Common myeloid progenitor, CD34-positive (primary cell): ENCODE results near the gene PCNX4.

ENCODE experiments used
- CTCF ChIA-PET: fragments of 350-600 bp; sonication (Branson Sonifier 250); formaldehyde crosslinking; loops from one replicate; lab custom pipeline; 2021; ENCODE audit warnings: antibody characterized with exemption; lab: Charles Lee
- POLR2A ChIA-PET: fragments of 350-600 bp; sonication (Branson Sonifier 250); formaldehyde crosslinking; loops from one replicate; lab custom pipeline; 2021; ENCODE audit warnings: antibody characterized with exemption; lab: Charles Lee
- DNase-seq, 3 donors: peaks; one replicate each; pipeline versions ENCODE4 v3.0.0 to v3.0.0-alpha.2; 2013
- H3K27ac ChIP-seq, 2 experiments: 1 replicate in 1 of 2; 2 replicates in 1 of 2; pipeline ENCODE4 v1.7.0; 2013; ENCODE audit warnings: inconsistent platforms in 2 of 2, low read length in 2 of 2, mild to moderate bottlenecking in 2 of 2, low read depth in 1 of 2, moderate library complexity in 1 of 2; ENCODE audit not compliant: severe bottlenecking in 2 of 2, insufficient read depth in 1 of 2, poor library complexity in 1 of 2
- H3K27me3 ChIP-seq, 5 experiments: replicated peaks in 2 of 5; 1 replicate in 3 of 5; 2 replicates in 2 of 5; pipeline versions ENCODE4 v1.6.1 to v1.7.0; 2013; ENCODE audit warnings: low read length in 4 of 5, mild to moderate bottlenecking in 2 of 5, moderate library complexity in 2 of 5, inconsistent platforms in 1 of 5; ENCODE audit not compliant: insufficient read depth in 5 of 5, control insufficient read depth in 4 of 5
- H3K36me3 ChIP-seq, 4 experiments: 1 replicate in 2 of 4; 2 replicates in 2 of 4; pipeline versions ENCODE4 v1.6.1 to v1.7.0; 2013; ENCODE audit warnings: low read length in 3 of 4, control low read depth in 1 of 4, mild to moderate bottlenecking in 1 of 4; ENCODE audit not compliant: control insufficient read depth in 4 of 4, insufficient read depth in 4 of 4
- H3K4me1 ChIP-seq, 4 experiments: 1 replicate in 3 of 4; 2 replicates in 1 of 4; pipeline versions ENCODE4 v1.6.1 to v1.7.1; 2013; ENCODE audit warnings: low read length in 3 of 4, mild to moderate bottlenecking in 3 of 4, control low read depth in 1 of 4, inconsistent platforms in 1 of 4, moderate library complexity in 1 of 4; ENCODE audit not compliant: control insufficient read depth in 4 of 4, insufficient read depth in 4 of 4; ENCODE audit errors: control extremely low read depth in 1 of 4
- H3K4me3 ChIP-seq, 7 experiments: 1 replicate in 4 of 7; 2 replicates in 3 of 7; pipeline versions ENCODE4 v1.5.1 to v1.7.0; 2013; ENCODE audit warnings: mild to moderate bottlenecking in 7 of 7, low read length in 6 of 7, moderate library complexity in 6 of 7, inconsistent platforms in 2 of 7, low read depth in 2 of 7, control low read depth in 1 of 7; ENCODE audit not compliant: insufficient read depth in 4 of 7, control insufficient read depth in 1 of 7; ENCODE audit errors: extremely low read depth in 1 of 7
- H3K9me3 ChIP-seq, 5 experiments: 1 replicate in 4 of 5; 2 replicates in 1 of 5; pipeline versions ENCODE4 v1.6.1 to v1.7.1; 2013; ENCODE audit warnings: low read length in 4 of 5, mild to moderate bottlenecking in 2 of 5, inconsistent platforms in 1 of 5, low read depth in 1 of 5, moderate library complexity in 1 of 5; ENCODE audit not compliant: control insufficient read depth in 4 of 5, insufficient read depth in 2 of 5; ENCODE audit errors: control extremely low read depth in 1 of 5
- WGBS: methylation state at CpG from one replicate; pipeline ENCODE4 v1.1.5; 2013; ENCODE audit not compliant: insufficient coverage; 5-methylcytosine and 5-hydroxymethylcytosine counted together

PCNX4 gene

DNA sequence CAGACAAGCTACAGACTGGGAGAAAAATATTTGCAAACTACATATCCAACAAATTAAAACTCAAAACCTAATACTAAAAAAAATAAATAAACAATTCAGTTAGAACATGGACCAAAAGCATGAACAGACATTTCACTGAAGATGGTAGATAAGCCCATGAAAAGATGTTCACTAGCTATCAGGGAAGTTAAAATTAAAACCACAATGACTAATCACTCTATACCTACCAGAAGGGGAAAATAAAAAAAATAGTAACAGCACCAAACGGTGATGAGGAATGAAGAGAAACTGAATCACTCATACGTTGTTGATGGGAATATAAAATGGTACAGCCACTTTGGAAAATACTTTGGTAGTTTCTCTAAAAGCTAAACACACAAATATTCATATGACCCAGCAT is 104.6 kb downstream of the PCNX4 start:
- ChIA-PET CTCF (interaction anchor here (0.6 to 3.3 kb wide), 23 partner anchors 9 to 367 kb away, joined by 3 to 19 read pairs (median 4); partner anchors contain the start of gene PPM1A), POLR2A (interaction anchor here (0.5 to 2.6 kb wide), 2 partner anchors 12 to 52 kb away, joined by 3 to 12 read pairs; partner anchors contain the start of gene PPM1A)
- WGBS: no CpG with 5 or more reads among the region's 2 CpGs
- DNase-seq: peak; percentile 58 to 89 (median 77)
- Histone ChIP-seq H3K4me3 (peak overlapping the region in 1 of 7 experiments; percentile 21), H3K27me3 (no peaks in the 10 kb centered on the region), H3K27ac (peak overlapping the region in 1 of 2 experiments; percentile 7), H3K9me3 (peaks cover 0 to 14% (median 3%) of the 10 kb centered on the region in 5 experiments), H3K36me3 (no peaks in the 10 kb centered on the region), H3K4me1 (peaks cover 8 to 27% (median 22%) of the 10 kb centered on the region in 4 experiments)

DNA sequence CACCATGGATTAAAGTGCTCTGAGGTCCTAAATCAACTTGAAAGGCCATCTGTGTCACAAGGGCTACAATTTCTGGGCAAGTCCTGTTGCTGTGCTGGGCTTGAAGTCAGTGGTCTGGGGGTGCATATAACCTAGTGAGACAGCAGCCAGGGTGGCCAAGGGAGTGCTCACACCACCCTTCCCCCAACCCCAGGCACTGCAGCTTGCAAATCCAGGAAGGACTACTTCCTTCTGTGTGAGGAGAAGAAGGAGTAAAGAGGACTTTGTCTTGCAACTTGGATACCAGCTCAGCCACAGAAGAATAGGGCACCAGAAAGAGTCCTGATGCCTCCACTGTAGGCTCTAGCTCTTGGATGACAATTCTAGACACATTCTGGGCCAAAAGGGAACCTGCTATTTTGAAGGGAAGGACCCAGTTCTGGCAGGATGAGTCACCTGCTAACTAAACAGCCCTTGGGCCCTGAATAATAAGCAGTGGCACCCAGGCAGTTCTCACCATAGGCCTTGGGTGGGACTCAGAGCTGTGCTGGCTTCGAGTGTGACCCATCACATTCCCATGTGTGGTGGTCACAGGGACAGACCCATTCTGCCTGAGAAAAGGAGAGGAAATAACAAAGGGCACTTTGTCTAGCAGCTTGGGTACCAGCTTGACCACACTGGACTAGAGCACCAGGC is 106.0 kb downstream of the PCNX4 start:
- WGBS: 93% methylated on average over 1 of the region's 1 CpG
- Histone ChIP-seq H3K4me3 (no peak overlapping the region), H3K4me1 (peaks cover 8 to 27% (median 22%) of the 10 kb centered on the region in 4 experiments), H3K27ac (no peak overlapping the region), H3K36me3 (no peaks in the 10 kb centered on the region), H3K27me3 (no peaks in the 10 kb centered on the region), H3K9me3 (peaks cover 0 to 14% (median 3%) of the 10 kb centered on the region in 5 experiments)
- POLR2A ChIA-PET: interaction anchor here (2.6 kb wide), 1 partner anchor 51 kb away, joined by 12 read pairs; the partner anchor contains the start of gene PPM1A
- peak in 2 of 3 donors; percentile 30 to 31 for DNase-seq
- CTCF ChIA-PET: interaction anchor here (1.0 to 3.3 kb wide), 4 partner anchors 14 to 133 kb away, joined by 3 to 19 read pairs (median 4); no protein-coding TSS in a partner anchor

DNA sequence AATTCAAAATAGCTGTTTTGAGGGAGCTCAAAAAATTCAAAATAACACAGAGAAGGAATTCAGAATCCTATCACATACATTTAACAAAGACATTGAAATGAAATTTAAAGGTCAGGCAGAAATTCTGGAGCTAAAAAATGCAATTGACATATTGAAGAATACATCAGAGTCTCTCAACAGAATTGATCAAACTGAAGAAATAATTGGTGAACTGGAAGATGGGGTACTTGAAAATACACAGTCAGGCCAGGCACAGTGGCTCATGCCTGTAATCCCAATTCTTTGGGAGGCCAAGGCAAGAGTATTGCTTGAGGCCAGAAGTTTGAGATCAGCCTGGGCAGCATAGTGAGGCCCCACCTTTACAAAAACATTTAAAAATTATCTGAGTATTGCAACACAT is 107.6 kb downstream of the PCNX4 start:
- peaks cover 8 to 30% (median 22%) of the 10 kb centered on the region in 4 experiments for H3K4me1 ChIP-seq
- H3K36me3 ChIP-seq: no peaks in the 10 kb centered on the region
- no peaks in the 10 kb centered on the region for H3K27me3 ChIP-seq
- H3K9me3 ChIP-seq: peaks cover 0 to 14% (median 3%) of the 10 kb centered on the region in 5 experiments
- H3K27ac ChIP-seq: no peak overlapping the region
- no peak for DNase-seq
- ChIA-PET POLR2A (no interaction called here), CTCF (interaction anchor here (1.0 to 1.7 kb wide), 5 partner anchors 16 to 313 kb away, joined by 3 to 4 read pairs (median 4); no protein-coding TSS in a partner anchor)
- no peak overlapping the region for H3K4me3 ChIP-seq

DNA sequence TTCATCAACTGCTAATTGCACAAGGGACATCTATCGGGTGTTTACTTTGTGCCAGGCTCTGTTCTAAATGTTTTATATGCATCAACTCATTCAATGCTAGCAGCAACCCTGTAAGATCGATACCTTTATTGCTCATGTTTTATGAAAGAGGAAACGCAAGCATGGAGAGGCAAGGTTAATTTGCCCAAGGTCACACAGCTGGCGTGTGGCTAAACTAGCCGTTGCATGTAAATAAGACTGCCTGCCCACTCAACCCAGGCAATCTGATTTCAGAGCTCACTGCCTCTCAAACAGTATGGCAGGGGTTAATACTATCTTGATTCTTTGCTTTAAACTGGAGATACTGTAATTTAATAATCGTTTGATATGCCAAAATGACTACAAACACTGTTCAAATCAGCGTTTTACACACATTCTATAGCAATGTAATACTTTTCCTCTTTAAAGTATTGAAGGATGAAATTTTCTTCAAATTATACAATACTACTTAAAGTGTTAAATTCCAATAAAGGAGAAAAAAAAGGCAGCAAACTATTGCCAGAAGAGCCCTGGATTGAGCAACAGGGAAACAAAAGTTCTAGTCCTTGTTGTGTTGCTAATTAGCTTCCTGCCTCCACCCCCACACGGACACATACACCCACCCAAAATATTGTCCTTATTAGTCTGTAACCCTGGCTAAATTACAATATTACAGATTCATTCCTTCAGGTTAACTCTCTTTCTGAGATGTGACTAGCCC is 112.5 kb downstream of the PCNX4 start:
- Histone ChIP-seq H3K27ac (no peak overlapping the region), H3K36me3 (no peaks in the 10 kb centered on the region), H3K27me3 (no peaks in the 10 kb centered on the region), H3K4me1 (peaks cover 0 to 3% (median 0%) of the 10 kb centered on the region in 4 experiments), H3K4me3 (no peak overlapping the region), H3K9me3 (peaks cover 0 to 7% (median 3%) of the 10 kb centered on the region in 5 experiments)
- no peak for DNase-seq
- WGBS: 79% methylated on average over 5 of the region's 8 CpGs
- CTCF ChIA-PET: interaction anchor here (0.6 to 1.6 kb wide), 5 partner anchors 8 to 128 kb away, joined by 3 to 4 read pairs (median 3); no protein-coding TSS in a partner anchor
- POLR2A ChIA-PET: no interaction called here

DNA sequence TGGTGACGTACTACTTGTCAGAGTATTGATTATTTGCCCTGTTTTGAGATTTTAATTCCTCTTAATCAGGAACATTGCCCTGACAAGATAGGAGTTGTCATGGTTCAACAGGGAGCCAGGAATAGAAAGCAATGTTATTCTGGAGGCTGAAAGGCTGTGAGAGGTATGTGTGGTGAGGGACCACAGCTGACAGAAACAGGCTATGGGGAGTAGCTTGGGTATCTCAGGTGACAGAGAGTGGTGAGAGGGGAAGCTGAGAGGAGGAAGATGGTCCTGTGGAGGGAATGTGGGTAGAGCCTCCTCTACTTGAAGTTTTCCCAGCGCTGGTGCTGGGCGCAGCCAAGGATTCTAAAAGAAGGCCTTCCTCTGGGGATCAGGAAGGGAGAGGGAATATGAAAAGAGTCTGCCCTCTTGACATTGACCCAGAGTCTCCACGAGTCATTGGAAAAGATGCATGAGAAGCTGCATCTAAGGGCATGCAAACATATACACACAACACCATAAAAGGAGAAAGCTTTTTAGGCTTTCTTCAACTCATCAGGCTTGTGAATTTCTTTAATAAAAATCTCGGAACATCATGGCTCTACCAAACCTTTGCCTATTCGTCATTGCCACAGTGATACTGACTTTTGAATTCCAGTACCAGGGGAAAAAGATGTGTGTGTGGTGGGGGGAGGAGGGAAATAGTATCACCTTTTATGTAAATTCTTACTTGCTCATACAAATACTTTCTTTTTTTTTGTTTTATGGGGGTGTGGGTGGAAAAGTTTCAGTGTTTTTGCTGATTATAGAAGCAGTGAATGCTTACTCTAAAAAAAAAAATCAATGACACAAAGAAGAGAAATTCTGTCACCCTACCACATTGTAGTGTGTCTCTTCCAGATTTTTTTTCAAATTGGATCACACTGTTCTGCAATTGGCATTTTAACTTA is 113.4 kb downstream of the PCNX4 start:
- ChIA-PET CTCF (interaction anchor here (0.6 to 1.6 kb wide), 6 partner anchors 9 to 127 kb away, joined by 3 to 4 read pairs (median 3); no protein-coding TSS in a partner anchor), POLR2A (no interaction called here)
- Histone ChIP-seq H3K4me3 (no peak overlapping the region), H3K36me3 (no peaks in the 10 kb centered on the region), H3K27me3 (no peaks in the 10 kb centered on the region), H3K4me1 (peaks cover 0 to 3% (median 0%) of the 10 kb centered on the region in 4 experiments), H3K27ac (no peak overlapping the region), H3K9me3 (peaks cover 0 to 5% (median 0%) of the 10 kb centered on the region in 5 experiments)
- WGBS: 85% methylated on average over 4 of the region's 6 CpGs
- DNase-seq: no peak

DNA sequence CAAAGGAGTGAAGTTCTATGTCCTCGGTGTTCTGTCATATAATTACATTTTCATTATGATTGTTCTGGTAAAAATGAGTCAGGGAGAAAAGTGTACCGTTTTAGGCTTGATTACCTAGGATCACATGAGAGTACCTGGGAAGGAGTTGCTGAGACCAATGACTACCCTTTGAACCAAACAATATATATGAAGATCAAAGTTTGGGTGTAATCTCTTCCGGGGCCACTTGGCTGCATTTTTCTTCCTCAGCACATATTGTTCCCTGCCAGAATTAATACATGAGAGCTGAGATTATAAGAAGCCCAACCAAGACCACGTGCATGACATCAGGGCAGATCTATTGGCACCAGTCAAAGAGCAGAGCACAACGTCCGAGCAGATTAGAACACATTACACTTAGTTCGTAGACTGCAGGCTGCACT is 114.5 kb downstream of the PCNX4 start:
- WGBS: 93% methylated on average over 5 of the region's 7 CpGs
- H3K4me1 ChIP-seq: peaks cover 0 to 3% (median 0%) of the 10 kb centered on the region in 4 experiments
- POLR2A ChIA-PET: no interaction called here
- DNase-seq: no peak
- H3K27ac ChIP-seq: no peak overlapping the region
- peaks cover 0 to under 1% (median 0%) of the 10 kb centered on the region in 5 experiments for H3K9me3 ChIP-seq
- H3K36me3 ChIP-seq: no peaks in the 10 kb centered on the region
- no peaks in the 10 kb centered on the region for H3K27me3 ChIP-seq
- CTCF ChIA-PET: interaction anchor here (0.7 kb wide), 1 partner anchor 37 kb away, joined by 3 read pairs; no protein-coding TSS in a partner anchor
- no peak overlapping the region for H3K4me3 ChIP-seq
